ENCODE data around the gene SLFN12L. TPM values are rescaled to one million over a fixed set of nuclear protein-coding genes. Genes with fewer than 3 reads are reported as not detected.
A peak's percentile ranks its signal among the peaks of the same experiment; 100 is the strongest.

SLFN12L gene
- total and polyA plus RNA-seq, 10 of the 15 experiments (the other 5 are each of a cell fraction or from before 2014, with no cell fraction given) = 1.0 to 21.3 (median 9.4) TPM

DNA sequence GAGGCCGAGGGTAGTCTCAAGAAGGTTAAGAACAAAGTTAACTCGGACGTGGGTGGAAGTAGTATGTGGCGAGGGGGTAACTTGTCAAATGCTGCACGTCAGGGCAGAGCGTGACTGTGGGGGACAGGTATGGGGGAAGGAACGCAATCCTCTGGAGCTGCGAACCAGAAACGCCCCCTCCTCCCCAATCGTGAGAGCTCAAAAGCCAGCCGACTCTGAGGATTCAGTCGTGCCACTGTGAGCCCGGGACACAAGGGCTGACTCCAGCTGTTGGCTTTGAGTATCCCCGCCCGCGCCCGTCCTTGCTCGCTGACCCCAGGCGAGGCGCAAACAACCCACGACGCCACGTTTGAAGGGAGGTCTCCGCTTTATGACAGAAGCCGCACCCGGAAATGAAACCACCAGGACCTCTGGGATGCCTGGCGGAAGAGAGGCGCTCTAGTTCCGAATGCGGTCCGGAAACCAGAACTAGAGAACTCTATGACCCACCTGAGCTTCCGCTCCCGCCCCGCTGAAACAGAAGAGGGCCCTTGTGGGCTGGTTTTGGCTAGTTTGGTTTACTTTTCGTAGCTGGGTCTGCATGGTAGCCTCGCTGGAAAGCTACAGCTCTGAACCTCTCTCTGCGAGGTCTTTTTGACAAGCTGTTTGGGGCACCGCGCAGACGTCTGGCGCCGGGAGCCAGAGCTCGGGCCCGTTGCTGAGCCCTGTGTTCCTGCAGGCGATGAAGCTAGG is 40.9 kb upstream of the SLFN12L start, which contains the start of gene PEX12 (continued):
- TF ChIP-seq, protein P1, sequence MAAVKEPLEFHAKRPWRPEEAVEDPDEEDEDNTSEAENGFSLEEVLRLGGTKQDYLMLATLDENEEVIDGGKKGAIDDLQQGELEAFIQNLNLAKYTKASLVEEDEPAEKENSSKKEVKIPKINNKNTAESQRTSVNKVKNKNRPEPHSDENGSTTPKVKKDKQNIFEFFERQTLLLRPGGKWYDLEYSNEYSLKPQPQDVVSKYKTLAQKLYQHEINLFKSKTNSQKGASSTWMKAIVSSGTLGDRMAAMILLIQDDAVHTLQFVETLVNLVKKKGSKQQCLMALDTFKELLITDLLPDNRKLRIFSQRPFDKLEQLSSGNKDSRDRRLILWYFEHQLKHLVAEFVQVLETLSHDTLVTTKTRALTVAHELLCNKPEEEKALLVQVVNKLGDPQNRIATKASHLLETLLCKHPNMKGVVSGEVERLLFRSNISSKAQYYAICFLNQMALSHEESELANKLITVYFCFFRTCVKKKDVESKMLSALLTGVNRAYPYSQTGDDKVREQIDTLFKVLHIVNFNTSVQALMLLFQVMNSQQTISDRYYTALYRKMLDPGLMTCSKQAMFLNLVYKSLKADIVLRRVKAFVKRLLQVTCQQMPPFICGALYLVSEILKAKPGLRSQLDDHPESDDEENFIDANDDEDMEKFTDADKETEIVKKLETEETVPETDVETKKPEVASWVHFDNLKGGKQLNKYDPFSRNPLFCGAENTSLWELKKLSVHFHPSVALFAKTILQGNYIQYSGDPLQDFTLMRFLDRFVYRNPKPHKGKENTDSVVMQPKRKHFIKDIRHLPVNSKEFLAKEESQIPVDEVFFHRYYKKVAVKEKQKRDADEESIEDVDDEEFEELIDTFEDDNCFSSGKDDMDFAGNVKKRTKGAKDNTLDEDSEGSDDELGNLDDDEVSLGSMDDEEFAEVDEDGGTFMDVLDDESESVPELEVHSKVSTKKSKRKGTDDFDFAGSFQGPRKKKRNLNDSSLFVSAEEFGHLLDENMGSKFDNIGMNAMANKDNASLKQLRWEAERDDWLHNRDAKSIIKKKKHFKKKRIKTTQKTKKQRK (IDR thresholded peaks at IDR 0.05; ENCODE audit: low read depth, low read length) = no peak
- peak; percentile 12 to 63; a peak in 2 of 4 replicates for TF ChIP-seq BHLHE40 (IDR thresholded peaks at IDR 0.05; ENCODE audit: borderline replicate concordance in 1 of 2, low read depth in 2 of 2, low read length in 1 of 2)
- TF ChIP-seq BCL11A (IDR thresholded peaks at IDR 0.05; ENCODE audit: low read depth, low read length) = no peak
- TF ChIP-seq SMC3 (IDR thresholded peaks at IDR 0.05; ENCODE audit: borderline replicate concordance, low read length) = no peak
- peak; percentile 96 for TF ChIP-seq PML (IDR thresholded peaks at IDR 0.05; ENCODE audit: low read length)
- no peak for TF ChIP-seq JUNB (IDR thresholded peaks at IDR 0.05)
- TF ChIP-seq YY1 (IDR thresholded peaks at IDR 0.05; ENCODE audit: low read depth, low read length) = peak; percentile 88
- TF ChIP-seq HCFC1 (IDR thresholded peaks at IDR 0.05; ENCODE audit: low read length) = peak; percentile 76
- TF ChIP-seq, protein P2, sequence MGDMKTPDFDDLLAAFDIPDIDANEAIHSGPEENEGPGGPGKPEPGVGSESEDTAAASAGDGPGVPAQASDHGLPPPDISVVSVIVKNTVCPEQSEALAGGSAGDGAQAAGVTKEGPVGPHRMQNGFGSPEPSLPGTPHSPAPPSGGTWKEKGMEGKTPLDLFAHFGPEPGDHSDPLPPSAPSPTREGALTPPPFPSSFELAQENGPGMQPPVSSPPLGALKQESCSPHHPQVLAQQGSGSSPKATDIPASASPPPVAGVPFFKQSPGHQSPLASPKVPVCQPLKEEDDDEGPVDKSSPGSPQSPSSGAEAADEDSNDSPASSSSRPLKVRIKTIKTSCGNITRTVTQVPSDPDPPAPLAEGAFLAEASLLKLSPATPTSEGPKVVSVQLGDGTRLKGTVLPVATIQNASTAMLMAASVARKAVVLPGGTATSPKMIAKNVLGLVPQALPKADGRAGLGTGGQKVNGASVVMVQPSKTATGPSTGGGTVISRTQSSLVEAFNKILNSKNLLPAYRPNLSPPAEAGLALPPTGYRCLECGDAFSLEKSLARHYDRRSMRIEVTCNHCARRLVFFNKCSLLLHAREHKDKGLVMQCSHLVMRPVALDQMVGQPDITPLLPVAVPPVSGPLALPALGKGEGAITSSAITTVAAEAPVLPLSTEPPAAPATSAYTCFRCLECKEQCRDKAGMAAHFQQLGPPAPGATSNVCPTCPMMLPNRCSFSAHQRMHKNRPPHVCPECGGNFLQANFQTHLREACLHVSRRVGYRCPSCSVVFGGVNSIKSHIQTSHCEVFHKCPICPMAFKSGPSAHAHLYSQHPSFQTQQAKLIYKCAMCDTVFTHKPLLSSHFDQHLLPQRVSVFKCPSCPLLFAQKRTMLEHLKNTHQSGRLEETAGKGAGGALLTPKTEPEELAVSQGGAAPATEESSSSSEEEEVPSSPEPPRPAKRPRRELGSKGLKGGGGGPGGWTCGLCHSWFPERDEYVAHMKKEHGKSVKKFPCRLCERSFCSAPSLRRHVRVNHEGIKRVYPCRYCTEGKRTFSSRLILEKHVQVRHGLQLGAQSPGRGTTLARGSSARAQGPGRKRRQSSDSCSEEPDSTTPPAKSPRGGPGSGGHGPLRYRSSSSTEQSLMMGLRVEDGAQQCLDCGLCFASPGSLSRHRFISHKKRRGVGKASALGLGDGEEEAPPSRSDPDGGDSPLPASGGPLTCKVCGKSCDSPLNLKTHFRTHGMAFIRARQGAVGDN (IDR thresholded peaks at IDR 0.05) = no peak; the same call in 1 of the 2 replicates
- peak; percentile 92 for TF ChIP-seq RUNX3 (IDR thresholded peaks at IDR 0.05; ENCODE audit: low read length)
- TF ChIP-seq HDAC6 (IDR thresholded peaks at IDR 0.05; ENCODE audit: unreplicated experiment) = no peak
- no peak for TF ChIP-seq STAT3 (IDR thresholded peaks at IDR 0.05; ENCODE audit: low read depth, low read length)
- TF ChIP-seq NBN (IDR thresholded peaks at IDR 0.05) = peak; percentile 92; the same call in 1 of the 2 replicates
- no peak for TF ChIP-seq ZNF384 (IDR thresholded peaks at IDR 0.05; ENCODE audit: borderline replicate concordance, low read depth, low read length)
- no peak for TF ChIP-seq ESRRA (IDR thresholded peaks at IDR 0.05; ENCODE audit: low read length)
- TF ChIP-seq SP1 (IDR thresholded peaks at IDR 0.05; ENCODE audit: low read depth, low read length) = no peak
- TF ChIP-seq HDAC2 (IDR thresholded peaks at IDR 0.05) = no peak
- peak; percentile 71; the same call in 2 of the 3 replicates for TF ChIP-seq POU2F2 (IDR thresholded peaks at IDR 0.05; ENCODE audit: borderline replicate concordance, low read depth, low read length)
- no peak for TF ChIP-seq MEF2A (IDR thresholded peaks at IDR 0.05; ENCODE audit: insufficient read depth, low read depth, low read length)
- TF ChIP-seq CHD4 (IDR thresholded peaks at IDR 0.05) = no peak
- TF ChIP-seq SIX5 (IDR thresholded peaks at IDR 0.05; ENCODE audit: low read depth, low read length, severe bottlenecking) = peak; percentile 42
- no peak for TF ChIP-seq SRF (IDR thresholded peaks at IDR 0.05; ENCODE audit: low read depth in 2 of 2, low read length in 2 of 2)
- TF ChIP-seq DPF2 (IDR thresholded peaks at IDR 0.05) = peak; percentile 45; the same call in 1 of the 2 replicates
- TF ChIP-seq ZSCAN29 (IDR thresholded peaks at IDR 0.05) = no peak
- peak; percentile 90 for TF ChIP-seq POLR2A (IDR thresholded peaks at IDR 0.05; ENCODE audit: low read depth, low read length)

Measured in GM12878 (cell line).